SW 1271 (cell line): Measurements from ENCODE around the gene PTMA.
"Not testable (repeated sequence)": the region's sequence is repeated elsewhere in the genome, so short reads cannot be mapped to it uniquely, and the experiment has no call there.

Source experiments
- DNase-seq, 2 experiments: peaks; one replicate each; lab custom pipeline; 2025; lab: John Stamatoyannopoulos, UW

Gene PTMA

GRCh38 chr2:231696004-231696367, 12.3 kb upstream of the PTMA start:
- no peak for DNase-seq

GRCh38 chr2:231699006-231699405, 9.3 kb upstream of the PTMA start:
- DNase-seq, result no peak

- no peak for DNase-seq
Measured at GRCh38 chr2:231701456-231702373, 6.6 kb upstream of the PTMA start.

- DNase-seq, result no peak
Measured at GRCh38 chr2:231704017-231704416, 4.3 kb upstream of the PTMA start.

- peak; percentile 85 to 96 for DNase-seq
Measured at GRCh38 chr2:231706731-231707624, 1.3 kb upstream of the PTMA start.

GRCh38 chr2:231707625-231707926, 749 bp upstream of the PTMA start:
- DNase-seq, result no peak

GRCh38 chr2:231708773-231709635, 679 bp downstream of the PTMA start:
- no peak for DNase-seq

GRCh38 chr2:231709636-231709980, 1.3 kb downstream of the PTMA start:
- DNase-seq, result no peak

- DNase-seq, result peak in 1 of 2 experiments; percentile 67
Measured at GRCh38 chr2:231709981-231710798, 1.9 kb downstream of the PTMA start.

- DNase-seq, result peak in 1 of 2 experiments; percentile 19
Measured at GRCh38 chr2:231710799-231711676, 2.7 kb downstream of the PTMA start.

GRCh38 chr2:231711677-231712450, 3.5 kb downstream of the PTMA start:
- no peak for DNase-seq

- DNase-seq, result not testable (repeated sequence)
Measured at GRCh38 chr2:231712451-231713021, 4.2 kb downstream of the PTMA start.

- not testable (repeated sequence) for DNase-seq
Measured at GRCh38 chr2:231713406-231713729, 5.0 kb downstream of the PTMA start.

GRCh38 chr2:231713730-231714638, 5.7 kb downstream of the PTMA start:
- DNase-seq, result peak; percentile 75 to 77

- peak in 1 of 2 experiments; percentile 43 for DNase-seq
Measured at GRCh38 chr2:231714639-231715498, 6.5 kb downstream of the PTMA start.

GRCh38 chr2:231715499-231715837, 7.1 kb downstream of the PTMA start:
- DNase-seq, result no peak

- DNase-seq, result no peak
Measured at GRCh38 chr2:231715988-231716616, 7.8 kb downstream of the PTMA start.
